ENCODE results near the gene ZSWIM3. TPM values are rescaled to one million over a fixed set of nuclear protein-coding genes. Genes with fewer than 3 reads are reported as not detected.

ZSWIM3 gene
- total RNA-seq, 2 experiments from 2014 or later = 0.36 to 0.44 TPM

DNA sequence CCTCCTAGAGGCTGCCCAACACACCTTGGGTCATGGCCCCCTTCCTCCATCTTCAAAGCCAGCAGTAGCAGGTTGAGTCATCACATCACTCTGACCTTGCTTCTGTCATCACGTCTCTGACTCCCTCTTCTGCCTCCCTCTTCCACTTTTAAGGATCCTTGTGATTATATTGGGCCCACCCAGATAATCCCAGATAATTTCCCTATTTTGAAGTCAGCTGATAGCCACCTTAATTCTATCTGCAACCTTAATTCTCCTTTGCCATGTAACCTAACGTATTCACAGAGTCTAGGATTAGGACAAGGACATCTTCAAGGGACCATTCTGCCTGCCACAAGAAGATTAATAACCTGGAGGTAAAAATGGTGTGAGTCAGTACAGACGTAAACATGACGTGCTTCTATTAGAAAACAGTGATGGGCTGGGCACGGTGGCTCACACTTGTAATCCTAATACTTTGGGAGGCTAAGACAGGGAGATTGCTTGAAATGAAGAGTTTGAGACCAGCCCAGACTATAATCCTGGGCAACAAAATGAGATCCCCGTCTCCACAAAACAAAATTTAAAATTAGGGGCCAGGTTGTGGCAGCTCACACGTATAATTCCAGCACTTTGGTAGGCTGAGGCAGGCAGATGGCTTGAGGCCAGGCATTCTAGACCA is 3.3 kb downstream of the ZSWIM3 start:
- H3K36me3 Mint-ChIP-seq (ENCODE audit: low read depth) = peaks cover 14% of the 10 kb centered on the region
- H3K4me1 Mint-ChIP-seq (ENCODE audit: low read depth) = peaks cover 36% of the 10 kb centered on the region
- peak overlapping the region; percentile 52 for H3K4me3 Mint-ChIP-seq
- H3K27ac Mint-ChIP-seq = no peak overlapping the region
- no peak for ATAC-seq (ENCODE audit: poor library complexity)
- CTCF ChIA-PET = interaction anchor here (0.7 kb wide), 1 partner anchor 54 kb away, joined by 3 read pairs; no protein-coding TSS in a partner anchor
- H3K27me3 Mint-ChIP-seq = no peaks in the 10 kb centered on the region
- H3K9me3 ChIP-seq (ENCODE audit: control insufficient read depth in 1 of 2, insufficient read depth in 1 of 2, low read length in 2 of 2) = no peaks in the 10 kb centered on the region
- H3K4me3 ChIP-seq (ENCODE audit: low read length) = no peak overlapping the region
- H3K4me1 ChIP-seq (ENCODE audit: insufficient read depth, low read length) = peaks cover 26% of the 10 kb centered on the region
- TF ChIP-seq, protein P1, sequence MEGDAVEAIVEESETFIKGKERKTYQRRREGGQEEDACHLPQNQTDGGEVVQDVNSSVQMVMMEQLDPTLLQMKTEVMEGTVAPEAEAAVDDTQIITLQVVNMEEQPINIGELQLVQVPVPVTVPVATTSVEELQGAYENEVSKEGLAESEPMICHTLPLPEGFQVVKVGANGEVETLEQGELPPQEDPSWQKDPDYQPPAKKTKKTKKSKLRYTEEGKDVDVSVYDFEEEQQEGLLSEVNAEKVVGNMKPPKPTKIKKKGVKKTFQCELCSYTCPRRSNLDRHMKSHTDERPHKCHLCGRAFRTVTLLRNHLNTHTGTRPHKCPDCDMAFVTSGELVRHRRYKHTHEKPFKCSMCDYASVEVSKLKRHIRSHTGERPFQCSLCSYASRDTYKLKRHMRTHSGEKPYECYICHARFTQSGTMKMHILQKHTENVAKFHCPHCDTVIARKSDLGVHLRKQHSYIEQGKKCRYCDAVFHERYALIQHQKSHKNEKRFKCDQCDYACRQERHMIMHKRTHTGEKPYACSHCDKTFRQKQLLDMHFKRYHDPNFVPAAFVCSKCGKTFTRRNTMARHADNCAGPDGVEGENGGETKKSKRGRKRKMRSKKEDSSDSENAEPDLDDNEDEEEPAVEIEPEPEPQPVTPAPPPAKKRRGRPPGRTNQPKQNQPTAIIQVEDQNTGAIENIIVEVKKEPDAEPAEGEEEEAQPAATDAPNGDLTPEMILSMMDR (IDR thresholded peaks at IDR 0.05) = no peak
- intact Hi-C loops (cut with DNase I, micrococcal nuclease) = no loop called here
- peaks cover 2% of the 10 kb centered on the region for H3K36me3 ChIP-seq (ENCODE audit: insufficient read depth, low read length)
- H3K27me3 ChIP-seq (ENCODE audit: control insufficient read depth in 1 of 2, insufficient read depth in 2 of 2, low read length in 2 of 2) = no peaks in the 10 kb centered on the region
- H3K9me3 Mint-ChIP-seq = no peaks in the 10 kb centered on the region
- POLR2A ChIA-PET = interaction anchor here (0.7 kb wide), 1 partner anchor 97 kb away, joined by 7 read pairs; no protein-coding TSS in a partner anchor
- no peak for DNase-seq
- H3K27ac ChIP-seq (ENCODE audit: low read depth in 1 of 2, low read length in 2 of 2) = no peak overlapping the region

DNA sequence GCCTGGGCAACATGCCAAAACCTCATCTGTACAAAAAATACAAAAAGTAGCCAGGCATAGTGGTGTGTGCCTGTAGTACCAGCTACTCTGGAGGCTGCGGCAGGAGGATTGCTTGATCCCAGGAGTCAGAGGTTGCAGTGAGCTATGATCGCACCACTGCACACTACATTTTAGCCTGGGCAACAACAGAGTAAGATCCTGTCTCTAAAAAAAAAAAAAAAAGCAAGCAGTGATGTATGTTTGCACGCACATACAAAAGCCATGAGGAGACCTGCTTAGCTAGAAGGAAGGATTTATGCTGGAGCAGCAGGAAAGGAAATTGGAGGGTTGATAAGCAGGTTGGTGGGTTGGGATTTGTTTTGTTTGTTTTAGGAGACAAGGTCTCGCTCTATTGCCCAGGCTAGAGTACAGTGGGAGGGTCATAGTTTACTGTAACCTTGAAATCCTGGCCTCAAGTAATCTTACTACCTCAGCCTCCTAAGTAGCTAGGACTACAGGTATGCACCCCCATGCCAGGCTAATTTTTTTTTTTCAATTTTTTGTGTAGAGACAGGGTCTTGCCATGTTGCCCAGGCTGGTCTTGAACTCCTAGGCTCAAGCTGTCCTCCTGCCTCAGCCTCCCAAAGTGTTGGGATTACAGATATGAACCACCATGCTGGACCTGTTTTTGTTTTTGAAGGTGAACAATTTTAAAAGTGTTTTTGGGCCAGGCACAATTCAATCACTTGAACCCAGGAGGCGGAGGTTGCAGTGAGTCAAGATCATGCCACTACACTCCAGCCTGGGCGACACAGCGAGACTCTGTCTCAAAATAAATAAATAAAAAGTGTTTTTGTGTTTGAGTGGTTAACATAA is 4.0 kb downstream of the ZSWIM3 start:
- ChIA-PET CTCF (interaction anchor here (0.7 kb wide), 1 partner anchor 55 kb away, joined by 3 read pairs; no protein-coding TSS in a partner anchor), POLR2A (no interaction called here)
- no peaks in the 10 kb centered on the region for H3K27me3 ChIP-seq (ENCODE audit: control insufficient read depth in 1 of 2, insufficient read depth in 2 of 2, low read length in 2 of 2)
- no peaks in the 10 kb centered on the region for H3K27me3 Mint-ChIP-seq
- no peak overlapping the region for H3K4me3 Mint-ChIP-seq
- peaks cover 18% of the 10 kb centered on the region for H3K4me1 ChIP-seq (ENCODE audit: insufficient read depth, low read length)
- peaks cover 28% of the 10 kb centered on the region for H3K4me1 Mint-ChIP-seq (ENCODE audit: low read depth)
- no peak overlapping the region for H3K27ac Mint-ChIP-seq
- H3K27ac ChIP-seq (ENCODE audit: low read depth in 1 of 2, low read length in 2 of 2) = no peak overlapping the region
- TF ChIP-seq, protein P1 (IDR thresholded peaks at IDR 0.05) = no peak
- H3K36me3 ChIP-seq (ENCODE audit: insufficient read depth, low read length) = peaks cover 2% of the 10 kb centered on the region
- intact Hi-C loops (cut with DNase I, micrococcal nuclease) = no loop called here
- no peaks in the 10 kb centered on the region for H3K9me3 ChIP-seq (ENCODE audit: control insufficient read depth in 1 of 2, insufficient read depth in 1 of 2, low read length in 2 of 2)
- ATAC-seq (ENCODE audit: poor library complexity) (no peak), DNase-seq (no peak)
- H3K36me3 Mint-ChIP-seq (ENCODE audit: low read depth) = peaks cover 13% of the 10 kb centered on the region
- no peak overlapping the region for H3K4me3 ChIP-seq (ENCODE audit: low read length)
- H3K9me3 Mint-ChIP-seq = no peaks in the 10 kb centered on the region

GRCh38 chr20:45863543-45864470 is 6.4 kb downstream of the ZSWIM3 start:
- Mint-ChIP-seq H3K4me3 (no peak overlapping the region), H3K27ac (no peak overlapping the region), H3K9me3 (no peaks in the 10 kb centered on the region), H3K27me3 (no peaks in the 10 kb centered on the region), H3K4me1 (ENCODE audit: low read depth) (peaks cover 6% of the 10 kb centered on the region), H3K36me3 (ENCODE audit: low read depth) (no peaks in the 10 kb centered on the region)
- CTCF ChIA-PET = no interaction called here
- DNase-seq = no peak
- Histone ChIP-seq H3K36me3 (ENCODE audit: insufficient read depth, low read length) (peaks cover 2% of the 10 kb centered on the region), H3K9me3 (ENCODE audit: control insufficient read depth in 1 of 2, insufficient read depth in 1 of 2, low read length in 2 of 2) (no peaks in the 10 kb centered on the region), H3K4me3 (ENCODE audit: low read length) (no peak overlapping the region), H3K4me1 (ENCODE audit: insufficient read depth, low read length) (no peaks in the 10 kb centered on the region), H3K27me3 (ENCODE audit: control insufficient read depth in 1 of 2, insufficient read depth in 2 of 2, low read length in 2 of 2) (no peaks in the 10 kb centered on the region), H3K27ac (ENCODE audit: low read depth in 1 of 2, low read length in 2 of 2) (no peak overlapping the region)
- POLR2A ChIA-PET = no interaction called here
- intact Hi-C loops (cut with DNase I, micrococcal nuclease) = no loop called here
- TF ChIP-seq, protein P1 (IDR thresholded peaks at IDR 0.05) = no peak
- ATAC-seq (ENCODE audit: poor library complexity) = no peak
